ENCODE results near the gene TMEM80.

- TF ChIP-seq CTCF (IDR thresholded peaks at IDR 0.05) (no peak), POLR2A (IDR thresholded peaks at IDR 0.05) (no peak)
These were observed 34.0 kb downstream of the TMEM80 start for GRCh38 chr11:729492-730074.

All from lower leg skin (tissue), 3 donors.